MV-4-11 (cell line): ENCODE measurements around the gene ZFAND2A.
A peak's percentile ranks its signal among the peaks of the same experiment; 100 is the strongest.
"Not testable (repeated sequence)": the region's sequence is repeated elsewhere in the genome, so short reads cannot be mapped to it uniquely, and the experiment has no call there.

ENCODE experiments used
- DNase-seq: peaks from one replicate; lab custom pipeline; 2025; lab: John Stamatoyannopoulos, UW

Gene ZFAND2A

GRCh38 chr7:1159891-1160669 is at the start of gene ZFAND2A:
Gene ZFAND2A (minus strand): TSS chr7:1160196. CDS start chr7:1158212, 1,984 bp downstream.
- DNase-seq: peak; percentile 95

- no peak for DNase-seq
Measured at GRCh38 chr7:1209097-1209496, 49.1 kb upstream of the ZFAND2A start.

- not testable (repeated sequence) for DNase-seq
Measured at GRCh38 chr7:1205742-1206141, 45.7 kb upstream of the ZFAND2A start.

- no peak for DNase-seq
Measured at GRCh38 chr7:1204460-1205140, 44.6 kb upstream of the ZFAND2A start.

GRCh38 chr7:1202914-1203313 is 42.9 kb upstream of the ZFAND2A start:
- DNase-seq: not testable (repeated sequence)

- DNase-seq: no peak
Measured at GRCh38 chr7:1201916-1202315, 41.9 kb upstream of the ZFAND2A start.

GRCh38 chr7:1200045-1200444 is 40.0 kb upstream of the ZFAND2A start:
- no peak for DNase-seq

- DNase-seq: peak; percentile 19
Measured at GRCh38 chr7:1197997-1198625, 38.1 kb upstream of the ZFAND2A start.

- no peak for DNase-seq
Measured at GRCh38 chr7:1196950-1197349, 37.0 kb upstream of the ZFAND2A start.

GRCh38 chr7:1196441-1196840 is 36.4 kb upstream of the ZFAND2A start:
- not testable (repeated sequence) for DNase-seq

GRCh38 chr7:1193593-1194424 is 33.8 kb upstream of the ZFAND2A start:
- DNase-seq: peak; percentile 18

GRCh38 chr7:1192171-1192676 is 32.2 kb upstream of the ZFAND2A start:
- peak; percentile 96 for DNase-seq

GRCh38 chr7:1189986-1190772 is 30.2 kb upstream of the ZFAND2A start:
- DNase-seq: no peak

GRCh38 chr7:1188720-1189294 is 28.8 kb upstream of the ZFAND2A start:
- no peak for DNase-seq

GRCh38 chr7:1187127-1187526 is 27.1 kb upstream of the ZFAND2A start:
- DNase-seq: peak; percentile 38

- no peak for DNase-seq
Measured at GRCh38 chr7:1181640-1182039, 21.6 kb upstream of the ZFAND2A start.

- no peak for DNase-seq
Measured at GRCh38 chr7:1181031-1181430, 21.0 kb upstream of the ZFAND2A start.

GRCh38 chr7:1176891-1177373 is 16.9 kb upstream of the ZFAND2A start:
- peak; percentile 72 for DNase-seq

- DNase-seq: peak; percentile 70
Measured at GRCh38 chr7:1175967-1176851, 16.2 kb upstream of the ZFAND2A start.
